HEK293 (cell line): ENCODE results near the gene MYD88.

ENCODE experiments used
- CTCF ChIP-seq: fragments of 450-650 bp; formaldehyde crosslinking; IDR thresholded peaks from 2 replicates; pipeline ENCODE4 v1.5.1; 2016; ENCODE audit warnings: missing biosample characterization, missing genetic modification characterization
- HOXA7 ChIP-seq: sonication (generic); formaldehyde crosslinking; IDR thresholded peaks from 2 replicates; pipeline ENCODE4 v1.8.1; 2022; ENCODE audit warnings: missing genetic modification reagents, borderline replicate concordance
- MYNN ChIP-seq: fragments of 450-650 bp; formaldehyde crosslinking; IDR thresholded peaks from 2 replicates; pipeline ENCODE4 v1.5.1; 2016; ENCODE audit warnings: missing biosample characterization, missing genetic modification characterization, borderline replicate concordance
- SETDB1 ChIP-seq: IDR thresholded peaks from one replicate; pipeline ENCODE4 v1.6.1; 2017; ENCODE audit warnings: mild to moderate bottlenecking, low read length, moderate library complexity, mixed read lengths; ENCODE audit not compliant: insufficient read length
- ZBTB21 ChIP-seq: fragments of 450-650 bp; formaldehyde crosslinking; IDR thresholded peaks from 2 replicates; pipeline ENCODE4 v1.5.1; 2017; ENCODE audit warnings: missing biosample characterization, missing genetic modification characterization
- ZNF274 ChIP-seq, 2 experiments: fragments of 200-500 bp in 1 of 2; fragments of 450-650 bp in 1 of 2; sonication (Bioruptor generic) in 1 of 2; formaldehyde crosslinking in 1 of 2; IDR thresholded peaks; 2 replicates each; pipeline versions ENCODE4 v1.5.1 to v1.6.1; 2014 to 2016; ENCODE audit warnings: borderline replicate concordance in 1 of 2, inconsistent platforms in 1 of 2, low read length in 1 of 2, missing biosample characterization in 1 of 2, missing genetic modification characterization in 1 of 2
- ZNF292 ChIP-seq: fragments of 450-650 bp; formaldehyde crosslinking; IDR thresholded peaks from 2 replicates; pipeline ENCODE4 v1.5.1; 2016; ENCODE audit warnings: low read depth, missing biosample characterization, missing genetic modification characterization, borderline replicate concordance
- ZNF521 ChIP-seq: fragments of 450-650 bp; formaldehyde crosslinking; IDR thresholded peaks from 2 replicates; pipeline ENCODE4 v1.5.1; 2017; ENCODE audit warnings: missing biosample characterization, mild to moderate bottlenecking, missing genetic modification characterization
- ZNF707 ChIP-seq: fragments of 450-650 bp; formaldehyde crosslinking; IDR thresholded peaks from 2 replicates; pipeline ENCODE4 v1.5.1; 2016; ENCODE audit warnings: missing biosample characterization, missing genetic modification characterization
- ZNF791 ChIP-seq: fragments of 450-650 bp; formaldehyde crosslinking; IDR thresholded peaks from 2 replicates; pipeline ENCODE4 v1.5.1; 2016; ENCODE audit warnings: missing biosample characterization, missing genetic modification characterization
- TF ChIP-seq, protein P1 (sequence below): fragments of 450-650 bp; IDR thresholded peaks from 2 replicates; pipeline ENCODE4 v1.5.1; 2018; ENCODE audit warnings: missing biosample characterization, mild to moderate bottlenecking, missing genetic modification characterization
- TF ChIP-seq, protein P2 (sequence below): fragments of 450-650 bp; formaldehyde crosslinking; IDR thresholded peaks from 2 replicates; pipeline ENCODE4 v1.5.1; 2016; ENCODE audit warnings: missing biosample characterization, missing genetic modification characterization

- TF ChIP-seq SETDB1 (no peak), ZNF707 (tag by site-specific recombination) (no peak), CTCF (tag by site-specific recombination) (no peak), ZNF274 (IDR thresholded peaks at IDR 0.05; ENCODE audit: low read length) (no peak), ZNF274 (tag by site-specific recombination; IDR thresholded peaks at IDR 0.05; ENCODE audit: borderline replicate concordance) (no peak), MYNN (no peak), HOXA7 (CRISPR knock-in tag) (no peak), ZNF292 (tag by site-specific recombination) (no peak), ZBTB21 (no peak), ZNF791 (tag by site-specific recombination) (no peak), ZNF521 (tag by site-specific recombination) (no peak)
- TF ChIP-seq, protein P1, sequence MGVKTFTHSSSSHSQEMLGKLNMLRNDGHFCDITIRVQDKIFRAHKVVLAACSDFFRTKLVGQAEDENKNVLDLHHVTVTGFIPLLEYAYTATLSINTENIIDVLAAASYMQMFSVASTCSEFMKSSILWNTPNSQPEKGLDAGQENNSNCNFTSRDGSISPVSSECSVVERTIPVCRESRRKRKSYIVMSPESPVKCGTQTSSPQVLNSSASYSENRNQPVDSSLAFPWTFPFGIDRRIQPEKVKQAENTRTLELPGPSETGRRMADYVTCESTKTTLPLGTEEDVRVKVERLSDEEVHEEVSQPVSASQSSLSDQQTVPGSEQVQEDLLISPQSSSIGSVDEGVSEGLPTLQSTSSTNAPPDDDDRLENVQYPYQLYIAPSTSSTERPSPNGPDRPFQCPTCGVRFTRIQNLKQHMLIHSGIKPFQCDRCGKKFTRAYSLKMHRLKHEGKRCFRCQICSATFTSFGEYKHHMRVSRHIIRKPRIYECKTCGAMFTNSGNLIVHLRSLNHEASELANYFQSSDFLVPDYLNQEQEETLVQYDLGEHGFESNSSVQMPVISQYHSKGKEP (tag by site-specific recombination): no peak
- TF ChIP-seq, protein P2, sequence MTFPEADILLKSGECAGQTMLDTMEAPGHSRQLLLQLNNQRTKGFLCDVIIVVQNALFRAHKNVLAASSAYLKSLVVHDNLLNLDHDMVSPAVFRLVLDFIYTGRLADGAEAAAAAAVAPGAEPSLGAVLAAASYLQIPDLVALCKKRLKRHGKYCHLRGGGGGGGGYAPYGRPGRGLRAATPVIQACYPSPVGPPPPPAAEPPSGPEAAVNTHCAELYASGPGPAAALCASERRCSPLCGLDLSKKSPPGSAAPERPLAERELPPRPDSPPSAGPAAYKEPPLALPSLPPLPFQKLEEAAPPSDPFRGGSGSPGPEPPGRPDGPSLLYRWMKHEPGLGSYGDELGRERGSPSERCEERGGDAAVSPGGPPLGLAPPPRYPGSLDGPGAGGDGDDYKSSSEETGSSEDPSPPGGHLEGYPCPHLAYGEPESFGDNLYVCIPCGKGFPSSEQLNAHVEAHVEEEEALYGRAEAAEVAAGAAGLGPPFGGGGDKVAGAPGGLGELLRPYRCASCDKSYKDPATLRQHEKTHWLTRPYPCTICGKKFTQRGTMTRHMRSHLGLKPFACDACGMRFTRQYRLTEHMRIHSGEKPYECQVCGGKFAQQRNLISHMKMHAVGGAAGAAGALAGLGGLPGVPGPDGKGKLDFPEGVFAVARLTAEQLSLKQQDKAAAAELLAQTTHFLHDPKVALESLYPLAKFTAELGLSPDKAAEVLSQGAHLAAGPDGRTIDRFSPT (tag by site-specific recombination): no peak
Observed at GRCh38 chr3:38148311-38148882, 9.9 kb downstream of the MYD88 start.
